Measurements from ENCODE around the gene FAAP24. TPM values are rescaled to one million over a fixed set of nuclear protein-coding genes. Genes with fewer than 3 reads are reported as not detected.

FAAP24 gene
- total and polyA plus RNA-seq, 2 donors (not counting 3 experiments of a cell fraction or from before 2014, with no cell fraction given), result 2.0 to 4.4 TPM

GRCh38 chr19:32945260-32945659 is 26.8 kb upstream of the FAAP24 start:
- DNase-seq (ENCODE audit: low read depth, low spot score) (no peak), FAIRE-seq (no peak)
- intact Hi-C loops (cut with micrococcal nuclease) (no loop called here), dilution Hi-C loops (cut with MboI; ENCODE audit: extremely low pct_ligation_motif_present, low sequenced_read_pairs) (no loop called here)
- no peak overlapping the region for H3K4me2 ChIP-seq (ENCODE audit: insufficient read depth, low read length)
- CTCF ChIA-PET, result no interaction called here
- H4K20me1 ChIP-seq (replicated peaks; ENCODE audit: control insufficient read depth, extremely low read depth, insufficient read depth, low read length), result no peaks in the 10 kb centered on the region
- no peaks in the 10 kb centered on the region for H3K9me1 ChIP-seq (replicated peaks; ENCODE audit: control insufficient read depth, extremely low read depth, insufficient read depth, low read length)
- TF ChIP-seq POLR2A (IDR thresholded peaks at IDR 0.05; ENCODE audit: low read depth, low read length), result no peak
- TF ChIP-seq MAX (IDR thresholded peaks at IDR 0.05; ENCODE audit: insufficient read depth, insufficient read length), result no peak
- TF ChIP-seq MYC (IDR thresholded peaks at IDR 0.05; ENCODE audit: low read depth, low read length), result no peak
- TF ChIP-seq POLR2AphosphoS5 (IDR thresholded peaks at IDR 0.05; ENCODE audit: insufficient read depth, low read depth, low read length), result no peak
- no peak for TF ChIP-seq GATA2 (IDR thresholded peaks at IDR 0.05; ENCODE audit: insufficient read depth, insufficient read length, low read depth, low read length)
- no peak for TF ChIP-seq JUN (IDR thresholded peaks at IDR 0.05; ENCODE audit: borderline replicate concordance, insufficient read depth, insufficient read length, low read depth)
- no peak for TF ChIP-seq CTCF (IDR thresholded peaks at IDR 0.05; ENCODE audit: extremely low read depth in 1 of 2, insufficient read depth in 1 of 2, low read depth in 1 of 2, low read length in 2 of 2)
- no peaks in the 10 kb centered on the region for H3K4me1 ChIP-seq (ENCODE audit: control insufficient read depth, extremely low read depth, insufficient read depth, low read length)
- no peak overlapping the region for H3K4me3 ChIP-seq (replicated peaks in 1 of 3; ENCODE audit: insufficient read depth in 1 of 3, low read depth in 1 of 3, low read length in 3 of 3)
- no peak overlapping the region for H3K27ac ChIP-seq (ENCODE audit: insufficient read depth, low read depth, low read length)
- H3K36me3 ChIP-seq (ENCODE audit: control insufficient read depth in 2 of 2, extremely low read depth in 1 of 2, insufficient read depth in 2 of 2, low read length in 2 of 2), result peaks cover 9 to 26% of the 10 kb centered on the region in 2 experiments
- BruUV-seq (replicated peaks), result no TSS peak
- H2AFZ ChIP-seq (ENCODE audit: low read depth, low read length), result no peak overlapping the region
- no peak overlapping the region for H3K9ac ChIP-seq (replicated peaks; ENCODE audit: extremely low read depth, insufficient read depth, low read length)
- no peaks in the 10 kb centered on the region for H3K27me3 ChIP-seq (ENCODE audit: control insufficient read depth in 2 of 2, insufficient read depth in 2 of 2, low read length in 2 of 2)
- POLR2A ChIA-PET, result no interaction called here
- H3K9me3 ChIP-seq (replicated peaks; ENCODE audit: control insufficient read depth, insufficient read depth, low read length), result no peaks in the 10 kb centered on the region
- no peaks in the 10 kb centered on the region for H3K79me2 ChIP-seq (ENCODE audit: control insufficient read depth, insufficient read depth, low read length)

Data from endothelial cell of umbilical vein (primary cell).